Measurements from ENCODE around the gene CDC6. TPM values are rescaled to one million over a fixed set of nuclear protein-coding genes. Genes with fewer than 3 reads are reported as not detected.

Gene CDC6
- total RNA-seq, 1 donor from 2014 or later, result 2.3 TPM

DNA sequence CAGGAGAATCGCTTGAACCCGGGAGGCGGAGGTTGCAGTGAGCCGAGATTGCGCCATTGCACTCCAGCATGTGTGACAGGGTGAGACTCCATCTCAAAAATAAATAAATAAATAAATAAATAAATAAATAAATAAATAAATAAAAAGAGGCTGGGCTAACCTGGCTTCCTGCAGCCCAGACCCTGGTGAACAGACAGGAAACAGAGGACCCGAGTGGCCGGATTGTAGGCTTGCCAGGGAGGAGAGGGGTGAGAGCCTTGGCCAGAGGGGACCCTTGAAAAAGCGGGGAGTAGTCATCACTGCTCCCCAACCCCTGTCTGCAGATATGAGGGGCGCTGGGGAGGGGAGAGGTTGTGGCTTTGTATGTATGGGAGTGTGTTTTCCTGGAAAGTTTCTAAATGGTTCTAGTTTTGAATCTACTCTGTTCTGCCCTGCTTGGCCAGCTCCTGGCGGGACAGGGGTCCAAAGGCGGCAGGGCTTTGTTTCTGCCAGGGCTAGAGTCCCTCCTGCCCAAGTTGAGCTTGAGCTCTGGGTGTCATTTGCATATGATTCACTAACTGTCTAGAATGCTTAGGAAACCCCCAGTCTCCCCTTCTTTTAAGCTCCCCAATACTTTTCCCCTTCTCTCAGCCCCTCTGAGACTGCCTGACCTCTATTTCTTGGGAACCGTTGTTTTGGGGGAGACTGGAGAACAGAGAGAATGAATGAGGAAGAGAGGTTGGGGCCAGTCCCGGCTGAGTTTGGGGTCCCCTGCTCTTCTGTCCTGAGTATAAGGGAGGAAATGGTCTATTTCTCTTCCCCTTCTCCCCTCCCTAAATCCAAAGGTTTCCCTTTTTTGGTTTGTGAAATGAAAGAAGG, 37.7 kb downstream of the CDC6 start:
- peak overlapping the region; percentile 96 for H3K27ac ChIP-seq
- H3K4me3 ChIP-seq, result peak overlapping the region; percentile 32
- ATAC-seq (no peak), DNase-seq (peak; percentile 44)
- peaks cover 99% of the 10 kb centered on the region for H3K4me1 ChIP-seq
- intact Hi-C loops (cut with DNase I), result no loop called here
- no peaks in the 10 kb centered on the region for H3K36me3 ChIP-seq
- no peaks in the 10 kb centered on the region for H3K9me3 ChIP-seq
- H3K27me3 ChIP-seq (ENCODE audit: low read depth), result no peaks in the 10 kb centered on the region
- TF ChIP-seq, protein P1, sequence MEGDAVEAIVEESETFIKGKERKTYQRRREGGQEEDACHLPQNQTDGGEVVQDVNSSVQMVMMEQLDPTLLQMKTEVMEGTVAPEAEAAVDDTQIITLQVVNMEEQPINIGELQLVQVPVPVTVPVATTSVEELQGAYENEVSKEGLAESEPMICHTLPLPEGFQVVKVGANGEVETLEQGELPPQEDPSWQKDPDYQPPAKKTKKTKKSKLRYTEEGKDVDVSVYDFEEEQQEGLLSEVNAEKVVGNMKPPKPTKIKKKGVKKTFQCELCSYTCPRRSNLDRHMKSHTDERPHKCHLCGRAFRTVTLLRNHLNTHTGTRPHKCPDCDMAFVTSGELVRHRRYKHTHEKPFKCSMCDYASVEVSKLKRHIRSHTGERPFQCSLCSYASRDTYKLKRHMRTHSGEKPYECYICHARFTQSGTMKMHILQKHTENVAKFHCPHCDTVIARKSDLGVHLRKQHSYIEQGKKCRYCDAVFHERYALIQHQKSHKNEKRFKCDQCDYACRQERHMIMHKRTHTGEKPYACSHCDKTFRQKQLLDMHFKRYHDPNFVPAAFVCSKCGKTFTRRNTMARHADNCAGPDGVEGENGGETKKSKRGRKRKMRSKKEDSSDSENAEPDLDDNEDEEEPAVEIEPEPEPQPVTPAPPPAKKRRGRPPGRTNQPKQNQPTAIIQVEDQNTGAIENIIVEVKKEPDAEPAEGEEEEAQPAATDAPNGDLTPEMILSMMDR (IDR thresholded peaks at IDR 0.05), result no peak

DNA sequence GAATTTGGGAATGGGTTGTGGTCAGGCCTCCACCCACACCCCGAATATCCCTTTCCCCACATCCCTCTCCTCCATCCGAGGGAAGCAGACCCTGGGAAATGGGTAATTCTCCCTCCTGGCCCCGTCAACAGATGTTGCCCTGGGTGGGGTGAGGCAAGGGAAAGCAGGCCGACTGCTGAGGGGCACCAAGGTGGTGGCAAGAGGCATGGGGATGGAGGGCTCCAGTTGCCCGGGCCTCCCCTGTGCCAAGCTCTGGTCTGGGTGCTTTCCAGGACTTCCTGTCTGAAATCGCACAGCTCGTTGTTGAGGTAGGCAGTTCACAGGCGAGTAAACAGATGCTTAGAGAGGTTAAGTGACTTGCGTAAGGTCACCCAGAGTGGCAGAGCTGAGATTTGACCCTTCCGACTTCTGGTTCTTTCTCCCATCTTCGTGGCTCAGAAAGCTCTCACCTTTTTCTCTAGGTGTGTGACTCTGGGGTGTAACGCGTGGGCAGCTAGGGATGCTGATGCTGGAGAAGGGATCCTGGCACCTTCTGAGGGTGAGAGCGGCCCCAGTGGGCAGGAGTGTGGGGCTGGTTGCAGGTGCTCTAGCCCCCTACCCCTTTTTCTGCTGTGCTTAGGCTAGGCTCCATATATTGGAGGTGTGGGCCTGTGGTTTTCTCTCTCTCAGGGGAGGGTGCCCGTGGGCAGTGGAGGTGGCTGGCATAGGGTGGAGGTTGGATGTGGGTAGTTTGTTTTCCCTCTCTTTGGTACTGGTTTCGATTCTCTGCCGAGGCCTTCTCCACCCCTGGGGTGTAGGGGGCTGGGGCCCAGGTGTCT, 38.5 kb downstream of the CDC6 start:
- DNase-seq (peak; percentile 63), ATAC-seq (peak in 1 of 2 donors; percentile 19)
- Histone ChIP-seq H3K9me3 (no peaks in the 10 kb centered on the region), H3K27ac (peak overlapping the region; percentile 96), H3K36me3 (peaks cover 6% of the 10 kb centered on the region), H3K4me3 (peak overlapping the region; percentile 32), H3K4me1 (peaks cover 99% of the 10 kb centered on the region), H3K27me3 (ENCODE audit: low read depth) (no peaks in the 10 kb centered on the region)
- TF ChIP-seq, protein P1 (IDR thresholded peaks at IDR 0.05), result no peak
- intact Hi-C loops (cut with DNase I), result no loop called here

DNA sequence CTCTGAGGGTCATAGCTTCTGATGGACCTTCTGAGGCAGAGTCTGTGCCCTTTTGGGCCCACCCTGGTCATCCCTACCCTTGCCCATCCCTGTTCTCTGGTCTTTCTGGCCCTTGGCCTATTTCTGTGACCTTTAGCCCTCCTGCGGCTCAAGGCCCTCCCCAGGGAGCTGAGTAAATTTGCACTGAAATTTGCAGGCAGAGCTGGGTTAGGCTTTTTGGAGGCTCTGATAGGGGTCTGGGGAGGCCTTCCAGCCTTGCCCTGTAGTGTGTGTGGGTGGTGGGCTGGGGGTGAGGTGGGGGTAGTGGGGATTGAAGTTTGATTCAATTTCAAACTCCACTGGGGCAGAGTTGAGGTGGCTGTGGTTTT, 39.1 kb downstream of the CDC6 start:
- DNase-seq (peak; percentile 32), ATAC-seq (no peak)
- no peaks in the 10 kb centered on the region for H3K27me3 ChIP-seq (ENCODE audit: low read depth)
- H3K36me3 ChIP-seq, result peaks cover 11% of the 10 kb centered on the region
- intact Hi-C loops (cut with DNase I), result no loop called here
- peak overlapping the region; percentile 96 for H3K27ac ChIP-seq
- H3K4me3 ChIP-seq, result peak overlapping the region; percentile 32
- no peaks in the 10 kb centered on the region for H3K9me3 ChIP-seq
- H3K4me1 ChIP-seq, result peaks cover 99% of the 10 kb centered on the region
- TF ChIP-seq, protein P1 (IDR thresholded peaks at IDR 0.05), result no peak

DNA sequence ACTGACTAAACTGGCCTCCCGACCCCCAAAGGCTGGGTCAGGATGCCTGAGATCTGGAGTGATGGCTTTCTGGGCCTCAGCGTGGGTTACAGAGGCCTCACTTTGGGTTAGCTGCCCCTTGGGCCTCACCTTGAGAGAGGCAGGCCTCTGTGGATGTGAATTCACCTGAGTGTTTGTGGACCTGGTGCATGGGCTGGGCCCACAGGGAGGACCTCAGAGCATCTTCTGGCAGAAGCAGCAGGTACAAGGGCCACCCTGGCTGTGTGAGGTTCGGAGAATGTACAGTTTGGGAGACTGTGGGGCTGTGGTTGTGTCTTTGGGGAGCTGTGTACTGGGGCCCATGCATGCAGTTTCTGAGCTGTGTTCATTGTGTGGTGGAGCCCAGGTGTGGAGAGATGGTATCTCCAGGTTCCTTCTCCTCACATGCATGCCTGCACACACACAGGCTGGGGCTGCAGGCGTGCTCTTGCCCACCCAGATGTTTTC, 39.6 kb downstream of the CDC6 start:
- Histone ChIP-seq H3K27ac (peak overlapping the region; percentile 96), H3K4me1 (peaks cover 99% of the 10 kb centered on the region), H3K27me3 (ENCODE audit: low read depth) (no peaks in the 10 kb centered on the region), H3K36me3 (peaks cover 14% of the 10 kb centered on the region), H3K4me3 (no peak overlapping the region), H3K9me3 (no peaks in the 10 kb centered on the region)
- DNase-seq, result no peak
- intact Hi-C loops (cut with DNase I), result no loop called here
- no peak for ATAC-seq
- TF ChIP-seq, protein P1 (IDR thresholded peaks at IDR 0.05), result no peak

DNA sequence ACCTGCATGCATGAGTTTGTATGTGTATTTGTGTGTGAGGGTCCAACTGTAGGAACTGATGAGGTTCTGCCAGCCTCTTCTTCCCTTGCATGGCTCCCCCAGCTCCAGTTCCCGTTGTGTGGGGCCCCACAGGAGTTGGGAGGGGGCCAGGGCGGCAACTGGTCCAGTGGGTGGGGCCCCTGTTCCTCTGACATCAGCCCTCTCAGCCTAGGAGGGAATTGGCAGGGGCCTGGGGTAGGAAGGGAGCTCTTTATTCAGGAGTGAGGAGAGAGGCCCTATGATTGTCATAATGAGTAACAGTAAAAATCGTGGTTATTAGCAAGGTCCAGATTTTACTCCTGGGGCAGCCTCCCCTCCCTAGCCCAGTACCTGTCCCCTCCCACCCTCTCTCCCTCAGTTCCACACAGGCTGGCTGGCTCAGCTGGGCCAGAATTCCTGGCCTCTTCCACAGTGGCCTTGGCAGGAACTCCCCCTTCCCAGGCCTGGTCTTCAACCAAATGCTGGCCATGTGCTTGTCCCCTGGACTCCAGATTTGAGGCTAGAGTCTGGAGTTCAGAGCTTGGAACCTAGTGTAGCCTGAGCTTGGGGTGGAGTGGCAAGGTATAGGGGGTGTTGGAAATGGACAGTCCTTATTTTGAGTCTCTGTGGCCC, 40.2 kb downstream of the CDC6 start:
- no peak overlapping the region for H3K4me3 ChIP-seq
- no peaks in the 10 kb centered on the region for H3K9me3 ChIP-seq
- peak overlapping the region; percentile 96 for H3K27ac ChIP-seq
- H3K36me3 ChIP-seq, result peaks cover 14% of the 10 kb centered on the region
- ATAC-seq (no peak), DNase-seq (peak; percentile 54)
- intact Hi-C loops (cut with DNase I), result no loop called here
- no peaks in the 10 kb centered on the region for H3K27me3 ChIP-seq (ENCODE audit: low read depth)
- TF ChIP-seq, protein P1 (IDR thresholded peaks at IDR 0.05), result no peak
- peaks cover 100% of the 10 kb centered on the region for H3K4me1 ChIP-seq
